Upper lobe of left lung (tissue), 4 donors: ENCODE data around the gene CDC42BPA.

Experiments used
- POLR2A ChIP-seq, 4 donors: fragments of 450-650 bp; IDR thresholded peaks; one replicate each; pipeline ENCODE4 v1.5.1; 2016 to 2017; ENCODE audit warnings: antibody characterized with exemption in 4 of 4, mild to moderate bottlenecking in 2 of 4
- POLR2AphosphoS5 ChIP-seq, 2 donors: sonication (generic); formaldehyde crosslinking; IDR thresholded peaks; one replicate each; pipeline ENCODE4 v1.5.1; 2017; ENCODE audit warnings: antibody characterized with exemption in 2 of 2
- TF ChIP-seq, protein P1 (sequence below), 6 experiments: fragments of 450-650 bp in 4 of 6; fragments of 200-600 bp in 2 of 6; sonication (generic) in 2 of 6; IDR thresholded peaks; one replicate each; pipeline ENCODE4 v1.5.1; 2016 to 2019; ENCODE audit warnings: antibody characterized with exemption in 6 of 6

DNA sequence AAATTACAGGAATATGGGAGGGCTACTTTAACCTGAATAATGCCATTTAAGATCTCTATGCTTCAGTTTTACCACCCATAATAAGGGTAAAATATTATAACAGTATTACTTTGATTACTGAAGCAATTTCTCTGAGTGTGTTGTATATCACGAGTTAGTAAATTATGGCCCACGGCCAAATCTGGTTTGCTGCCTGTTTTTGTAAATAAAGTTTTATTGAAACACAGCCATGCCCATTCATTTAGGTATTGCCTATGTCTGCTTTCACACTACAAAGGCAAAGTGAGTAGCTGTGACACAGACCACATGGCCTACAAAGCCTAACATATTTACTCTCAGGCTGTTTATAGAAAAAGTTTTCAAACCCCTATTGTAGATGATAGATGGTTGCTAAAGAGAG lies 156.8 kb downstream of the CDC42BPA start:
- TF ChIP-seq POLR2AphosphoS5 (IDR thresholded peaks at IDR 0.05), result no peak
- TF ChIP-seq, protein P1, sequence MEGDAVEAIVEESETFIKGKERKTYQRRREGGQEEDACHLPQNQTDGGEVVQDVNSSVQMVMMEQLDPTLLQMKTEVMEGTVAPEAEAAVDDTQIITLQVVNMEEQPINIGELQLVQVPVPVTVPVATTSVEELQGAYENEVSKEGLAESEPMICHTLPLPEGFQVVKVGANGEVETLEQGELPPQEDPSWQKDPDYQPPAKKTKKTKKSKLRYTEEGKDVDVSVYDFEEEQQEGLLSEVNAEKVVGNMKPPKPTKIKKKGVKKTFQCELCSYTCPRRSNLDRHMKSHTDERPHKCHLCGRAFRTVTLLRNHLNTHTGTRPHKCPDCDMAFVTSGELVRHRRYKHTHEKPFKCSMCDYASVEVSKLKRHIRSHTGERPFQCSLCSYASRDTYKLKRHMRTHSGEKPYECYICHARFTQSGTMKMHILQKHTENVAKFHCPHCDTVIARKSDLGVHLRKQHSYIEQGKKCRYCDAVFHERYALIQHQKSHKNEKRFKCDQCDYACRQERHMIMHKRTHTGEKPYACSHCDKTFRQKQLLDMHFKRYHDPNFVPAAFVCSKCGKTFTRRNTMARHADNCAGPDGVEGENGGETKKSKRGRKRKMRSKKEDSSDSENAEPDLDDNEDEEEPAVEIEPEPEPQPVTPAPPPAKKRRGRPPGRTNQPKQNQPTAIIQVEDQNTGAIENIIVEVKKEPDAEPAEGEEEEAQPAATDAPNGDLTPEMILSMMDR (IDR thresholded peaks at IDR 0.05), result no peak
- no peak for TF ChIP-seq POLR2A (IDR thresholded peaks at IDR 0.05)
